ENCODE results near the gene WDR64. TPM values are rescaled to one million over a fixed set of nuclear protein-coding genes. Genes with fewer than 3 reads are reported as not detected.

Gene WDR64
- total RNA-seq, 4 donors from 2014 or later, result not detected

- Histone ChIP-seq H3K4me3 (no peak overlapping the region), H3K9me3 (no peaks in the 10 kb centered on the region), H3K27ac (no peak overlapping the region), H3K4me1 (no peaks in the 10 kb centered on the region), H3K36me3 (no peaks in the 10 kb centered on the region), H3K27me3 (no peaks in the 10 kb centered on the region)
- WGBS, result 97% methylated on average over 2 of the region's 2 CpGs
- DNase-seq (ENCODE audit: low spot score in 2 of 2), result no peak
- TF ChIP-seq POLR2AphosphoS5 (IDR thresholded peaks at IDR 0.05), result no peak
- no peak for TF ChIP-seq EP300 (IDR thresholded peaks at IDR 0.05)
- no peak for TF ChIP-seq POLR2A (IDR thresholded peaks at IDR 0.05)
- TF ChIP-seq, protein P1, sequence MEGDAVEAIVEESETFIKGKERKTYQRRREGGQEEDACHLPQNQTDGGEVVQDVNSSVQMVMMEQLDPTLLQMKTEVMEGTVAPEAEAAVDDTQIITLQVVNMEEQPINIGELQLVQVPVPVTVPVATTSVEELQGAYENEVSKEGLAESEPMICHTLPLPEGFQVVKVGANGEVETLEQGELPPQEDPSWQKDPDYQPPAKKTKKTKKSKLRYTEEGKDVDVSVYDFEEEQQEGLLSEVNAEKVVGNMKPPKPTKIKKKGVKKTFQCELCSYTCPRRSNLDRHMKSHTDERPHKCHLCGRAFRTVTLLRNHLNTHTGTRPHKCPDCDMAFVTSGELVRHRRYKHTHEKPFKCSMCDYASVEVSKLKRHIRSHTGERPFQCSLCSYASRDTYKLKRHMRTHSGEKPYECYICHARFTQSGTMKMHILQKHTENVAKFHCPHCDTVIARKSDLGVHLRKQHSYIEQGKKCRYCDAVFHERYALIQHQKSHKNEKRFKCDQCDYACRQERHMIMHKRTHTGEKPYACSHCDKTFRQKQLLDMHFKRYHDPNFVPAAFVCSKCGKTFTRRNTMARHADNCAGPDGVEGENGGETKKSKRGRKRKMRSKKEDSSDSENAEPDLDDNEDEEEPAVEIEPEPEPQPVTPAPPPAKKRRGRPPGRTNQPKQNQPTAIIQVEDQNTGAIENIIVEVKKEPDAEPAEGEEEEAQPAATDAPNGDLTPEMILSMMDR (IDR thresholded peaks at IDR 0.05), result no peak
These were observed 30.8 kb downstream of the WDR64 start for GRCh38 chr1:241682921-241683320.

- no peaks in the 10 kb centered on the region for H3K4me1 ChIP-seq
- TF ChIP-seq, protein P1 (IDR thresholded peaks at IDR 0.05), result no peak
- no peak for TF ChIP-seq POLR2AphosphoS5 (IDR thresholded peaks at IDR 0.05)
- TF ChIP-seq POLR2A (IDR thresholded peaks at IDR 0.05), result no peak
- TF ChIP-seq EP300 (IDR thresholded peaks at IDR 0.05), result no peak
- 98% methylated on average over 1 of the region's 1 CpG for WGBS
These were observed 32.0 kb downstream of the WDR64 start for GRCh38 chr1:241684108-241684507.

GRCh38 chr1:241688940-241689368 lies 36.9 kb downstream of the WDR64 start:
- Histone ChIP-seq H3K27ac (no peak overlapping the region), H3K27me3 (no peaks in the 10 kb centered on the region), H3K4me1 (no peaks in the 10 kb centered on the region), H3K36me3 (no peaks in the 10 kb centered on the region), H3K4me3 (no peak overlapping the region), H3K9me3 (no peaks in the 10 kb centered on the region)
- 38% methylated on average over 2 of the region's 2 CpGs for WGBS
- TF ChIP-seq EP300 (IDR thresholded peaks at IDR 0.05) (no peak), POLR2AphosphoS5 (IDR thresholded peaks at IDR 0.05) (no peak), POLR2A (IDR thresholded peaks at IDR 0.05) (no peak)
- TF ChIP-seq, protein P1 (IDR thresholded peaks at IDR 0.05), result no peak
- DNase-seq (ENCODE audit: low spot score in 2 of 2), result no peak

More at GRCh38 chr1:241684108-241684507, 32.0 kb downstream of the WDR64 start:
- DNase-seq (ENCODE audit: low spot score in 2 of 2), result no peak
- Histone ChIP-seq H3K4me3 (no peak overlapping the region), H3K27me3 (no peaks in the 10 kb centered on the region), H3K9me3 (no peaks in the 10 kb centered on the region), H3K36me3 (no peaks in the 10 kb centered on the region), H3K27ac (no peak overlapping the region)

DNA sequence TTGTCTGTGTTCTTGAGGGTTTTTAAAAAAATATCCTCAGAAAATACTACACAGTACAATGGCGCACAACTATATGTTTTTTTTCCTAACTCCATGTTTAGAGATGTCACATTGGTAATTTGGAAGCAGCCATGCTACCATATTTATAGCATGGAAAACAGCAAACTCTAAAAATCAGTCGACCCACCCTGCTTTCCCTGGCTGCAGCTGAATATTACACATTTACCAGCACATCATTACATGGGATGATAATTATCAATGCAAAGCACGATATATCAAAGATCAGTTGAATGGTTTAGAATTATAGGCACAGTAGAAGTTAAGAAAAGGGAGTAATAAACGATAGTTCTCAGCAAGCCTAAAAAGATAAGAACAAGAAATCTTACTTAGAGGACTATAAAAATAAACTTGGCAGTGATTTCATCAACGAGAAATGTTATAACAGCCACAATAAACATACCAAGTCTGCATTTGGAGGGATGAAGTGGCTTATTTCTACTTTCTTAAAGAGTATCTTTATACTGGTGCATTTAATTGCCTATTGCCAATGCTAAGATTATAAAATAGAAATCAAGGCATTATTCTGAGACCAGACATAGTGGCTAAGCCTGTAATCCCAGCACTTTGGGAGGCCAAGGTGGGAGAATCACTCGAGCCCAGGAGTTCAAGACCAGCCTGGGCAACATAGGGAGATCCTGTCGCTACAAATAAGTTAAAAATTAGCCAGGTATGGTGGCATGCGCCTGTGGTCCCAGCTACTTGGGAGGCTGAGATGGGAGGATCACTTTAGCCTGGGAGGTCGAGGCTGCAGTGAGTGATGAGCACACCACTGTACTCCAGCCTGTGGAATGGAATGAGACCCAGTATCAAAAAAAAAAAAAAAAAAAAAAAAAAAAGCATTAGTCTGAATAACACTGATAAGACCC lies 43.4 kb downstream of the WDR64 start:
- no peak for DNase-seq (ENCODE audit: low spot score in 2 of 2)
- TF ChIP-seq POLR2A (IDR thresholded peaks at IDR 0.05) (no peak), POLR2AphosphoS5 (IDR thresholded peaks at IDR 0.05) (no peak), EP300 (IDR thresholded peaks at IDR 0.05) (no peak)
- TF ChIP-seq, protein P1 (IDR thresholded peaks at IDR 0.05), result no peak
- Histone ChIP-seq H3K36me3 (no peaks in the 10 kb centered on the region), H3K27me3 (no peaks in the 10 kb centered on the region), H3K4me1 (no peaks in the 10 kb centered on the region), H3K4me3 (no peak overlapping the region), H3K27ac (no peak overlapping the region), H3K9me3 (no peaks in the 10 kb centered on the region)
- WGBS, result 76% methylated on average over 9 of the region's 9 CpGs

DNA sequence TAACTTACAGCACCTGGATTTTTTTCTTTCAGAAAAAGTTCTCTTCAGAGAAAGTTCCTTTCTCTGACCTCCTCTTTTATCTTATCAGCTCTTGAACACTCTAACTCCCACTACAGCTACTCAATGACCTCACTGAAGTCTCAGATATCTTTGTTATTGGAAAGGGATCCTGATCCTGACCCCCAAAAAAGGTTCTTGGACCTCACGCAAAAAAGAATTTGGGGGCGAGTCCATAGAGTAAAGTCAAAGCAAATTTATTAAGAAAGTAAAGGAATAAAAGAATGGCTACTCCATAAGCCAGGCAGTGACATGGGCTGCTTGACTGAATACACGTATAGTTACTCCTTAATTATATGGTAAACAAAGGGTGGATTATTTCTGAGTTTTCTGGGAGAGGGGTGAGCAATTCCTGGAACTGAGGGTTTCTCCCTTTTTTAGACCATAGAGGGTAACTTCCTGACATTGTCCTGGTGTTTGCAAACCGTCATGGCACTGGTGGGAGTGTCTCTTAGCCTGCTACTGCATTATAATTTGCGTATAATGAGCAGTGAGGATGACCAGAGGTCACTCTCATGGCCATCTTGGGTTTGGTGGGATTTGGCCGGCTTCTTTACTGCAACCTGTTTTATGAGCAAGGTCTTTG lies 44.2 kb downstream of the WDR64 start:
- 89% methylated on average over 6 of the region's 6 CpGs for WGBS
- DNase-seq (ENCODE audit: low spot score in 2 of 2), result no peak

More for the DNA sequence above, 44.2 kb downstream of the WDR64 start:
- Histone ChIP-seq H3K27me3 (no peaks in the 10 kb centered on the region), H3K4me3 (no peak overlapping the region), H3K27ac (no peak overlapping the region), H3K4me1 (no peaks in the 10 kb centered on the region), H3K9me3 (no peaks in the 10 kb centered on the region), H3K36me3 (no peaks in the 10 kb centered on the region)
- TF ChIP-seq POLR2A (IDR thresholded peaks at IDR 0.05) (no peak), EP300 (IDR thresholded peaks at IDR 0.05) (no peak), POLR2AphosphoS5 (IDR thresholded peaks at IDR 0.05) (no peak)
- TF ChIP-seq, protein P1 (IDR thresholded peaks at IDR 0.05), result no peak
